Tibial artery (tissue), 4 donors: Measurements from ENCODE around the gene SEMA3E.

Experiments used
- DNase-seq, 2 donors: peaks; one replicate each; pipeline ENCODE4 v3.0.0-alpha.2; 2019
- H3K27ac ChIP-seq, 2 donors: fragments of 200-600 bp; sonication (generic) in 1 of 2; 1 replicate in 1 of 2; 2 replicates in 1 of 2; pipeline ENCODE4 v1.5.1; 2018 to 2019; ENCODE audit warnings: mild to moderate bottlenecking in 1 of 2
- H3K27me3 ChIP-seq, 2 donors: fragments of 200-600 bp; sonication (generic) in 1 of 2; one replicate each; pipeline versions ENCODE4 v1.5.1 to v1.6.0; 2016 to 2019
- H3K36me3 ChIP-seq, 3 donors: fragments of 200-600 bp; sonication (generic) in 2 of 3; one replicate each; pipeline ENCODE4 v1.5.1; 2016 to 2019; ENCODE audit warnings: mild to moderate bottlenecking in 2 of 3
- H3K4me1 ChIP-seq, 4 donors: fragments of 200-600 bp; sonication (generic) in 2 of 4; 1 replicate in 3 of 4; 2 replicates in 1 of 4; pipeline ENCODE4 v1.5.1; 2016 to 2019
- H3K4me3 ChIP-seq, 2 donors: fragments of 200-600 bp; sonication (generic) in 1 of 2; 1 replicate in 1 of 2; 2 replicates in 1 of 2; pipeline ENCODE4 v1.5.1; 2018 to 2019; ENCODE audit warnings: mild to moderate bottlenecking in 2 of 2
- H3K9me3 ChIP-seq, 3 donors: fragments of 200-600 bp; sonication (generic) in 1 of 3; one replicate each; pipeline ENCODE4 v1.5.1; 2016 to 2019
- CTCF ChIP-seq, 2 experiments: fragments of 200-600 bp in 1 of 2; fragments of 450-650 bp in 1 of 2; IDR thresholded peaks; one replicate each; pipeline ENCODE4 v1.5.1; 2017 to 2019; ENCODE audit warnings: antibody characterized with exemption in 2 of 2, mild to moderate bottlenecking in 1 of 2, moderate library complexity in 1 of 2
- intact Hi-C: fragments of 100-400 bp; cut with DNase I; formaldehyde crosslinking; loops from one replicate; pipeline ENCODE4 v1.15.0; 2023; ENCODE audit warnings: low total_unique reads

The SEMA3E gene

GRCh38 chr7:83532219-83532618 is 116.7 kb downstream of the SEMA3E start:
- no peaks in the 10 kb centered on the region for H3K36me3 ChIP-seq
- no peaks in the 10 kb centered on the region for H3K4me1 ChIP-seq
- H3K4me3 ChIP-seq, result no peak overlapping the region
- H3K27ac ChIP-seq, result no peak overlapping the region
- no peak for TF ChIP-seq CTCF (IDR thresholded peaks at IDR 0.05)
- no peaks in the 10 kb centered on the region for H3K27me3 ChIP-seq
- H3K9me3 ChIP-seq, result no peaks in the 10 kb centered on the region
- intact Hi-C loops, result no loop called here
- DNase-seq, result no peak

GRCh38 chr7:83531766-83532165 is 117.2 kb downstream of the SEMA3E start:
- no peaks in the 10 kb centered on the region for H3K27me3 ChIP-seq
- no peak for DNase-seq
- no peak overlapping the region for H3K4me3 ChIP-seq
- TF ChIP-seq CTCF (IDR thresholded peaks at IDR 0.05), result no peak
- no peaks in the 10 kb centered on the region for H3K9me3 ChIP-seq
- intact Hi-C loops, result no loop called here
- H3K27ac ChIP-seq, result no peak overlapping the region
- H3K4me1 ChIP-seq, result no peaks in the 10 kb centered on the region
- no peaks in the 10 kb centered on the region for H3K36me3 ChIP-seq

GRCh38 chr7:83528925-83529423 is 120.0 kb downstream of the SEMA3E start:
- no peak for TF ChIP-seq CTCF (IDR thresholded peaks at IDR 0.05)

GRCh38 chr7:83524277-83525075 is 124.5 kb downstream of the SEMA3E start:
- DNase-seq, result no peak
- intact Hi-C loops, result no loop called here

More at GRCh38 chr7:83528925-83529423, 120.0 kb downstream of the SEMA3E start:
- intact Hi-C loops, result no loop called here
- Histone ChIP-seq H3K4me3 (no peak overlapping the region), H3K9me3 (no peaks in the 10 kb centered on the region), H3K36me3 (no peaks in the 10 kb centered on the region), H3K27me3 (no peaks in the 10 kb centered on the region), H3K27ac (no peak overlapping the region), H3K4me1 (no peaks in the 10 kb centered on the region)
- no peak for DNase-seq

GRCh38 chr7:83520726-83521125 is 128.2 kb downstream of the SEMA3E start:
- DNase-seq, result no peak
- no peak overlapping the region for H3K27ac ChIP-seq
- H3K27me3 ChIP-seq, result no peaks in the 10 kb centered on the region
- no peaks in the 10 kb centered on the region for H3K9me3 ChIP-seq
- no peaks in the 10 kb centered on the region for H3K4me1 ChIP-seq
- no peaks in the 10 kb centered on the region for H3K36me3 ChIP-seq
- TF ChIP-seq CTCF (IDR thresholded peaks at IDR 0.05), result no peak
- intact Hi-C loops, result no loop called here
- H3K4me3 ChIP-seq, result no peak overlapping the region

More at GRCh38 chr7:83524277-83525075, 124.5 kb downstream of the SEMA3E start:
- H3K4me3 ChIP-seq, result no peak overlapping the region
- no peak overlapping the region for H3K27ac ChIP-seq
- H3K4me1 ChIP-seq, result no peaks in the 10 kb centered on the region
- no peaks in the 10 kb centered on the region for H3K36me3 ChIP-seq
- H3K27me3 ChIP-seq, result no peaks in the 10 kb centered on the region
- TF ChIP-seq CTCF (IDR thresholded peaks at IDR 0.05), result no peak
- no peaks in the 10 kb centered on the region for H3K9me3 ChIP-seq
